ENCODE measurements around the gene AK2. TPM values are rescaled to one million over a fixed set of nuclear protein-coding genes. Genes with fewer than 3 reads are reported as not detected.

AK2 gene
- polyA plus RNA-seq, 3 donors, result 68.8 to 180 (median 162) TPM

DNA sequence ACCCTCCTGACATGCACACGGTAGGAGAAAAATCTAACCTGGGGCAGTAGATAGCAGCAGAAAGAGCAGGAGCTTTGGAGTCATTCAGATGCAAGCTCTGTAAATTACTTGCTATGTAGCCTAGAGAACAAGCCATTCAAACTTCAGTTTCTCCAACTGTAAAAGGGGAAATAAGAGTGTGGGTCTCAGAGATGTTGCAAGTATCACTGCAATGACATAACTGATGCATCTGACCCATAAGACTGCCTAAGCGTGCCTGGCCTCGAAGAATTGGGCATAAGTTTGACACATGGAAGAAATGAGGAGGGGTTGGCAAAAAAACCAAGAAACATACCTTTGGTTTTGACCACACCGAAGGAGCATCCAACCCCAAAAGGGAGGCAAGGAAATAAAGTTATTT, 5.2 kb downstream of the AK2 start:
- H3K27ac ChIP-seq (ENCODE audit: low read depth in 1 of 2, low read length in 2 of 2), result peak overlapping the region in 1 of 2 donors; percentile 83
- H4K20me1 ChIP-seq (ENCODE audit: insufficient read depth, low read length), result peaks cover 70% of the 10 kb centered on the region
- Mint-ChIP-seq H3K27ac (peak overlapping the region; percentile 80 to 97 (median 93)), H3K4me1 (peaks cover 75% of the 10 kb centered on the region), H3K36me3 (peaks cover 28 to 43% of the 10 kb centered on the region in 2 donors), H3K4me3 (peak overlapping the region in 1 of 2 donors; percentile 62), H3K27me3 (ENCODE audit: low read depth in 3 of 3) (no peaks in the 10 kb centered on the region), H3K9me3 (no peaks in the 10 kb centered on the region)
- WGBS (ENCODE audit: insufficient coverage), result no CpG with 5 or more reads among the region's 4 CpGs
- peaks cover 99% of the 10 kb centered on the region for H3K79me2 ChIP-seq (ENCODE audit: insufficient read depth, low read length)
- H3K27me3 ChIP-seq (ENCODE audit: control insufficient read depth in 2 of 2, insufficient read depth in 2 of 2, low read length in 2 of 2), result no peaks in the 10 kb centered on the region
- intact Hi-C loops (cut with micrococcal nuclease), result loop anchor here in 1 of 2 donors (5.0 kb wide), 1 partner anchor 39 kb away; no protein-coding TSS in a partner anchor
- H3K4me1 ChIP-seq (ENCODE audit: control insufficient read depth in 1 of 2, insufficient read depth in 2 of 2, low read length in 2 of 2), result peaks cover 66 to 68% of the 10 kb centered on the region in 2 donors
- peak; percentile 71 to 88 (median 85) for DNase-seq
- TF ChIP-seq, protein P1, sequence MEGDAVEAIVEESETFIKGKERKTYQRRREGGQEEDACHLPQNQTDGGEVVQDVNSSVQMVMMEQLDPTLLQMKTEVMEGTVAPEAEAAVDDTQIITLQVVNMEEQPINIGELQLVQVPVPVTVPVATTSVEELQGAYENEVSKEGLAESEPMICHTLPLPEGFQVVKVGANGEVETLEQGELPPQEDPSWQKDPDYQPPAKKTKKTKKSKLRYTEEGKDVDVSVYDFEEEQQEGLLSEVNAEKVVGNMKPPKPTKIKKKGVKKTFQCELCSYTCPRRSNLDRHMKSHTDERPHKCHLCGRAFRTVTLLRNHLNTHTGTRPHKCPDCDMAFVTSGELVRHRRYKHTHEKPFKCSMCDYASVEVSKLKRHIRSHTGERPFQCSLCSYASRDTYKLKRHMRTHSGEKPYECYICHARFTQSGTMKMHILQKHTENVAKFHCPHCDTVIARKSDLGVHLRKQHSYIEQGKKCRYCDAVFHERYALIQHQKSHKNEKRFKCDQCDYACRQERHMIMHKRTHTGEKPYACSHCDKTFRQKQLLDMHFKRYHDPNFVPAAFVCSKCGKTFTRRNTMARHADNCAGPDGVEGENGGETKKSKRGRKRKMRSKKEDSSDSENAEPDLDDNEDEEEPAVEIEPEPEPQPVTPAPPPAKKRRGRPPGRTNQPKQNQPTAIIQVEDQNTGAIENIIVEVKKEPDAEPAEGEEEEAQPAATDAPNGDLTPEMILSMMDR (IDR thresholded peaks at IDR 0.05), result no peak
- H3K4me2 ChIP-seq (replicated peaks; ENCODE audit: extremely low read depth, low read length, poor library complexity, severe bottlenecking), result peak overlapping the region; percentile 43
- peak overlapping the region in 1 of 3 experiments; percentile 49 for H3K4me3 ChIP-seq (replicated peaks in 1 of 3; ENCODE audit: low read depth in 2 of 3, low read length in 3 of 3)
- no peak overlapping the region for H2AFZ ChIP-seq (ENCODE audit: insufficient read depth, low read depth, low read length, poor library complexity, severe bottlenecking)
- peaks cover 12 to 29% of the 10 kb centered on the region in 2 donors for H3K36me3 ChIP-seq (replicated peaks in 1 of 2; ENCODE audit: control insufficient read depth in 1 of 2, insufficient read depth in 2 of 2, low read length in 2 of 2)
- H3K9me3 ChIP-seq (replicated peaks in 1 of 2; ENCODE audit: control insufficient read depth in 1 of 2, insufficient read depth in 1 of 2, low read length in 2 of 2), result no peaks in the 10 kb centered on the region
- H3K9ac ChIP-seq (ENCODE audit: insufficient read depth, low read length, poor library complexity, severe bottlenecking), result peak overlapping the region; percentile 31

DNA sequence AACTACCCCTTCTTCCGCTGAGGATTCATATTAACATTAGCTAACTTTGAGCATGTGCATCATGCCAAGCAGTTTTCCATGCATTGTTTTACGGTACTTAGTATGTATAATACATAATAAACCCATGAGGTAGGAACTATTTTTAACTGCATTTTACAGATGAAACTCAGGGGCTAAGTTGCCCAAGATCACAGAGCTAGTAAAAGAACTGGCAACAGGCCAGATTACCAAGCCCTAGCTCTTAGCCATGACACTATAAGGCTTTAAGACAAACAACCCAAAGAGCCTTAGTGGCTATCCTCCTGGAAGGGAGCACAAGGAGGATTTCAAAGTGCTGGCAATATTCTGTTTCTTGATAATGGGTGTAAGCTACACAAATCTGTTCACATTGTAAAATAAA, 6.1 kb downstream of the AK2 start:
- TF ChIP-seq, protein P1 (IDR thresholded peaks at IDR 0.05), result no peak
- peak overlapping the region in 1 of 2 donors; percentile 83 for H3K27ac ChIP-seq (ENCODE audit: low read depth in 1 of 2, low read length in 2 of 2)
- peaks cover 78% of the 10 kb centered on the region for H4K20me1 ChIP-seq (ENCODE audit: insufficient read depth, low read length)
- H3K9ac ChIP-seq (ENCODE audit: insufficient read depth, low read length, poor library complexity, severe bottlenecking), result no peak overlapping the region
- no CpG with 5 or more reads among the region's 2 CpGs for WGBS (ENCODE audit: insufficient coverage)
- Mint-ChIP-seq H3K9me3 (no peaks in the 10 kb centered on the region), H3K36me3 (peaks cover 29 to 43% of the 10 kb centered on the region in 2 donors), H3K4me3 (no peak overlapping the region), H3K27me3 (ENCODE audit: low read depth in 3 of 3) (no peaks in the 10 kb centered on the region), H3K27ac (peak overlapping the region; percentile 80 to 97 (median 93)), H3K4me1 (peaks cover 71% of the 10 kb centered on the region)
- H3K4me2 ChIP-seq (replicated peaks; ENCODE audit: extremely low read depth, low read length, poor library complexity, severe bottlenecking), result peak overlapping the region; percentile 43
- no peaks in the 10 kb centered on the region for H3K27me3 ChIP-seq (ENCODE audit: control insufficient read depth in 2 of 2, insufficient read depth in 2 of 2, low read length in 2 of 2)
- no peaks in the 10 kb centered on the region for H3K9me3 ChIP-seq (replicated peaks in 1 of 2; ENCODE audit: control insufficient read depth in 1 of 2, insufficient read depth in 1 of 2, low read length in 2 of 2)
- peaks cover 12 to 29% of the 10 kb centered on the region in 2 donors for H3K36me3 ChIP-seq (replicated peaks in 1 of 2; ENCODE audit: control insufficient read depth in 1 of 2, insufficient read depth in 2 of 2, low read length in 2 of 2)
- intact Hi-C loops (cut with micrococcal nuclease), result loop anchor here in 1 of 2 donors (5.0 kb wide), 1 partner anchor 38 kb away; no protein-coding TSS in a partner anchor
- peaks cover 99% of the 10 kb centered on the region for H3K79me2 ChIP-seq (ENCODE audit: insufficient read depth, low read length)
- H2AFZ ChIP-seq (ENCODE audit: insufficient read depth, low read depth, low read length, poor library complexity, severe bottlenecking), result no peak overlapping the region
- peak; percentile 42 to 74 (median 43) for DNase-seq
- H3K4me1 ChIP-seq (ENCODE audit: control insufficient read depth in 1 of 2, insufficient read depth in 2 of 2, low read length in 2 of 2), result peaks cover 57 to 61% of the 10 kb centered on the region in 2 donors
- peak overlapping the region in 1 of 3 experiments; percentile 49 for H3K4me3 ChIP-seq (replicated peaks in 1 of 3; ENCODE audit: low read depth in 2 of 3, low read length in 3 of 3)

Measured in CD14-positive monocyte (primary cell).